Left ventricle myocardium inferior (tissue), 1 donor: Measurements from ENCODE around the gene PHACTR3. TPM values are rescaled to one million over a fixed set of nuclear protein-coding genes. Genes with fewer than 3 reads are reported as not detected.

ENCODE experiments used
- DNase-seq: peaks from one replicate; pipeline ENCODE4 v3.0.0-alpha.2; 2020
- H3K27ac ChIP-seq: fragments of 200-600 bp; replicated peaks from 2 replicates; pipeline ENCODE4 v1.8.0; 2021
- H3K27me3 ChIP-seq: fragments of 200-600 bp; 2 replicates; pipeline ENCODE4 v1.8.0; 2021; ENCODE audit warnings: low read depth
- H3K36me3 ChIP-seq: fragments of 200-600 bp; 2 replicates; pipeline ENCODE4 v1.8.0; 2021
- H3K4me1 ChIP-seq: fragments of 200-600 bp; 2 replicates; pipeline ENCODE4 v1.8.0; 2021
- H3K4me3 ChIP-seq: fragments of 200-600 bp; 2 replicates; pipeline ENCODE4 v1.8.0; 2021; ENCODE audit warnings: mild to moderate bottlenecking, moderate library complexity
- H3K9me3 ChIP-seq: fragments of 200-600 bp; replicated peaks from 2 replicates; pipeline ENCODE4 v1.8.0; 2021
- CTCF ChIP-seq: fragments of 200-600 bp; IDR thresholded peaks from 2 replicates; pipeline ENCODE4 v1.8.0; 2021; ENCODE audit warnings: antibody characterized with exemption, mild to moderate bottlenecking, borderline replicate concordance
- intact Hi-C: fragments of 100-400 bp; cut with micrococcal nuclease; formaldehyde crosslinking; loops from one replicate; pipeline ENCODE4 v1.11.0; 2022
- total RNA-seq: library from RNA; stranded (reverse); fragmentation: NEBNext Ultra II Directional; extraction: Animal tissue kit (Norgen Biotek cat#: 25700); gene quantifications from one replicate; pipeline ENCODE4 v1.2.1, GENCODE V29; 2021
- donor health status: DM: no; HTN: yes; CAD: no; lungs with severe emphysema.

Gene PHACTR3
- total RNA-seq, 1 donor from 2014 or later: 4.3 TPM

GRCh38 chr20:59608871-59609270, 4.5 kb downstream of the PHACTR3 start:
- Histone ChIP-seq H3K9me3 (no peaks in the 10 kb centered on the region), H3K27ac (no peak overlapping the region), H3K27me3 (peaks cover 69% of the 10 kb centered on the region), H3K4me1 (peaks cover 23% of the 10 kb centered on the region), H3K4me3 (no peak overlapping the region), H3K36me3 (no peaks in the 10 kb centered on the region)
- intact Hi-C loops: no loop called here
- DNase-seq: no peak
- TF ChIP-seq CTCF: no peak

GRCh38 chr20:59611286-59611685, 6.9 kb downstream of the PHACTR3 start:
- Histone ChIP-seq H3K27ac (no peak overlapping the region), H3K4me3 (no peak overlapping the region), H3K36me3 (no peaks in the 10 kb centered on the region), H3K9me3 (no peaks in the 10 kb centered on the region), H3K4me1 (peaks cover 8% of the 10 kb centered on the region), H3K27me3 (peaks cover 45% of the 10 kb centered on the region)
- no peak for TF ChIP-seq CTCF
- intact Hi-C loops: no loop called here
- peak; percentile 61 for DNase-seq

- Histone ChIP-seq H3K27me3 (peaks cover 42% of the 10 kb centered on the region), H3K4me3 (no peak overlapping the region), H3K27ac (no peak overlapping the region), H3K9me3 (no peaks in the 10 kb centered on the region), H3K4me1 (peaks cover 8% of the 10 kb centered on the region), H3K36me3 (no peaks in the 10 kb centered on the region)
- intact Hi-C loops: no loop called here
- TF ChIP-seq CTCF: no peak
- no peak for DNase-seq
Observed at GRCh38 chr20:59613861-59614260, 9.5 kb downstream of the PHACTR3 start.

GRCh38 chr20:59614714-59615113, 10.4 kb downstream of the PHACTR3 start:
- no peaks in the 10 kb centered on the region for H3K36me3 ChIP-seq
- DNase-seq: no peak
- no peak overlapping the region for H3K27ac ChIP-seq
- peaks cover 8% of the 10 kb centered on the region for H3K4me1 ChIP-seq
- H3K27me3 ChIP-seq: peaks cover 38% of the 10 kb centered on the region
- H3K4me3 ChIP-seq: no peak overlapping the region
- intact Hi-C loops: no loop called here
- TF ChIP-seq CTCF: no peak
- H3K9me3 ChIP-seq: no peaks in the 10 kb centered on the region

- Histone ChIP-seq H3K4me1 (peaks cover 4% of the 10 kb centered on the region), H3K9me3 (no peaks in the 10 kb centered on the region), H3K27me3 (peaks cover 28% of the 10 kb centered on the region), H3K4me3 (no peak overlapping the region), H3K36me3 (no peaks in the 10 kb centered on the region), H3K27ac (no peak overlapping the region)
- intact Hi-C loops: no loop called here
- DNase-seq: no peak
- no peak for TF ChIP-seq CTCF
Observed at GRCh38 chr20:59616306-59616705, 12.0 kb downstream of the PHACTR3 start.

GRCh38 chr20:59617221-59617620, 12.9 kb downstream of the PHACTR3 start:
- Histone ChIP-seq H3K36me3 (no peaks in the 10 kb centered on the region), H3K9me3 (no peaks in the 10 kb centered on the region), H3K4me3 (no peak overlapping the region), H3K27me3 (peaks cover 28% of the 10 kb centered on the region), H3K27ac (no peak overlapping the region), H3K4me1 (no peaks in the 10 kb centered on the region)
- TF ChIP-seq CTCF: no peak
- no peak for DNase-seq
- intact Hi-C loops: no loop called here
